Measurements from ENCODE around the gene IBSP.

DNA sequence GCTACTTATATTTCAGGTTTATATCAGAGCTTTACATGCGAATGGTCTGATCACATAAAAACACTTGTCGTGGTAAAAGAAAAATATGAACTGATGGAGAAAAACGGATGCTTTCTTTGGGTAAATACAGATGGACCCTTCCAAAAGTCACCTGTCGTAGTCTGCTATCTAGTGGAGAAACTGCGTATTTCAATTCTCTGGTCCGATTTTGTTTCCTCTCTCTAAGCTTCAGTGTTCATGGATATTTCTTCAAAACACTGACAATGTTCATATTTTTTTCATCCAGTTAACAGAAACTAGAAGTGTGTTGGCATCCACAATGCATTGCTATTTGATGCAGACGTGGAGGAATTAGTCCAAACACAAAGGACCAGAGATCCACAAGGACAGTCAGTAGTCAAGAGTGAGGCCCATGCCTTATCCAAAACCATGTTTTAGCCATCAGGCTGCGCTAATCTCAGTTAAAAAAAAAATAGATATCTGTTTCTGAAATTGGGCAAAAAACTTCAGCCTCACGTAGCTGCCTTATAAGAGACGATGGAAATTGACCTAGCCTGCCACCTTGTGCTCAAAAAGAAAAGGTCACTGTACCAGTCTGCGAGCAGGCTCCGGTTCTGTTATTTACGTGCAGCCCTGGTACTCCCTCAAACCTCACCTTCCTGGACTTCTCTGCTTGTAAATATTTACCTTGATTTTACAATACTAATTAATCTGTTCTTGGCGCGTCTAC is 49.4 kb downstream of the IBSP start:
- TF ChIP-seq HMG20A (CRISPR knock-in tag; conservative IDR thresholded peaks at IDR 0.05) (no peak), POLR2AphosphoS2 (IDR thresholded peaks at IDR 0.05; ENCODE audit: low read length) (no peak), ZNF324 (CRISPR knock-in tag; IDR thresholded peaks at IDR 0.05) (no peak), KDM5B (IDR thresholded peaks at IDR 0.05; ENCODE audit: insufficient replicate concordance, low read depth, low read length) (no peak), KDM1A (IDR thresholded peaks at IDR 0.05) (no peak), PCBP2 (IDR thresholded peaks at IDR 0.05; ENCODE audit: low read depth, low read length, poor library complexity, severe bottlenecking) (no peak), POLR2AphosphoS5 (IDR thresholded peaks at IDR 0.05; ENCODE audit: control insufficient read depth, insufficient read depth, low read depth, low read length) (no peak), ZNF586 (CRISPR knock-in tag; conservative IDR thresholded peaks at IDR 0.05) (no peak)
- TF ChIP-seq, protein P1, sequence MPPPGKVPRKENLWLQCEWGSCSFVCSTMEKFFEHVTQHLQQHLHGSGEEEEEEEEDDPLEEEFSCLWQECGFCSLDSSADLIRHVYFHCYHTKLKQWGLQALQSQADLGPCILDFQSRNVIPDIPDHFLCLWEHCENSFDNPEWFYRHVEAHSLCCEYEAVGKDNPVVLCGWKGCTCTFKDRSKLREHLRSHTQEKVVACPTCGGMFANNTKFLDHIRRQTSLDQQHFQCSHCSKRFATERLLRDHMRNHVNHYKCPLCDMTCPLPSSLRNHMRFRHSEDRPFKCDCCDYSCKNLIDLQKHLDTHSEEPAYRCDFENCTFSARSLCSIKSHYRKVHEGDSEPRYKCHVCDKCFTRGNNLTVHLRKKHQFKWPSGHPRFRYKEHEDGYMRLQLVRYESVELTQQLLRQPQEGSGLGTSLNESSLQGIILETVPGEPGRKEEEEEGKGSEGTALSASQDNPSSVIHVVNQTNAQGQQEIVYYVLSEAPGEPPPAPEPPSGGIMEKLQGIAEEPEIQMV (tag; conservative IDR thresholded peaks at IDR 0.05; ENCODE audit: low read depth), result no peak
- TF ChIP-seq, protein P2, sequence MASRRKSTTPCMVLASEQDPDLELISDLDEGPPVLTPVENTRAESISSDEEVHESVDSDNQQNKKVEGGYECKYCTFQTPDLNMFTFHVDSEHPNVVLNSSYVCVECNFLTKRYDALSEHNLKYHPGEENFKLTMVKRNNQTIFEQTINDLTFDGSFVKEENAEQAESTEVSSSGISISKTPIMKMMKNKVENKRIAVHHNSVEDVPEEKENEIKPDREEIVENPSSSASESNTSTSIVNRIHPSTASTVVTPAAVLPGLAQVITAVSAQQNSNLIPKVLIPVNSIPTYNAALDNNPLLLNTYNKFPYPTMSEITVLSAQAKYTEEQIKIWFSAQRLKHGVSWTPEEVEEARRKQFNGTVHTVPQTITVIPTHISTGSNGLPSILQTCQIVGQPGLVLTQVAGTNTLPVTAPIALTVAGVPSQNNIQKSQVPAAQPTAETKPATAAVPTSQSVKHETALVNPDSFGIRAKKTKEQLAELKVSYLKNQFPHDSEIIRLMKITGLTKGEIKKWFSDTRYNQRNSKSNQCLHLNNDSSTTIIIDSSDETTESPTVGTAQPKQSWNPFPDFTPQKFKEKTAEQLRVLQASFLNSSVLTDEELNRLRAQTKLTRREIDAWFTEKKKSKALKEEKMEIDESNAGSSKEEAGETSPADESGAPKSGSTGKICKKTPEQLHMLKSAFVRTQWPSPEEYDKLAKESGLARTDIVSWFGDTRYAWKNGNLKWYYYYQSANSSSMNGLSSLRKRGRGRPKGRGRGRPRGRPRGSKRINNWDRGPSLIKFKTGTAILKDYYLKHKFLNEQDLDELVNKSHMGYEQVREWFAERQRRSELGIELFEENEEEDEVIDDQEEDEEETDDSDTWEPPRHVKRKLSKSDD (conservative IDR thresholded peaks at IDR 0.05; ENCODE audit: low read length), result no peak
- TF ChIP-seq, protein P3, sequence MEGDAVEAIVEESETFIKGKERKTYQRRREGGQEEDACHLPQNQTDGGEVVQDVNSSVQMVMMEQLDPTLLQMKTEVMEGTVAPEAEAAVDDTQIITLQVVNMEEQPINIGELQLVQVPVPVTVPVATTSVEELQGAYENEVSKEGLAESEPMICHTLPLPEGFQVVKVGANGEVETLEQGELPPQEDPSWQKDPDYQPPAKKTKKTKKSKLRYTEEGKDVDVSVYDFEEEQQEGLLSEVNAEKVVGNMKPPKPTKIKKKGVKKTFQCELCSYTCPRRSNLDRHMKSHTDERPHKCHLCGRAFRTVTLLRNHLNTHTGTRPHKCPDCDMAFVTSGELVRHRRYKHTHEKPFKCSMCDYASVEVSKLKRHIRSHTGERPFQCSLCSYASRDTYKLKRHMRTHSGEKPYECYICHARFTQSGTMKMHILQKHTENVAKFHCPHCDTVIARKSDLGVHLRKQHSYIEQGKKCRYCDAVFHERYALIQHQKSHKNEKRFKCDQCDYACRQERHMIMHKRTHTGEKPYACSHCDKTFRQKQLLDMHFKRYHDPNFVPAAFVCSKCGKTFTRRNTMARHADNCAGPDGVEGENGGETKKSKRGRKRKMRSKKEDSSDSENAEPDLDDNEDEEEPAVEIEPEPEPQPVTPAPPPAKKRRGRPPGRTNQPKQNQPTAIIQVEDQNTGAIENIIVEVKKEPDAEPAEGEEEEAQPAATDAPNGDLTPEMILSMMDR (IDR thresholded peaks at IDR 0.05 in 2 of 3, conservative IDR thresholded peaks at IDR 0.05 in 1 of 3; ENCODE audit: insufficient read depth in 2 of 3, low read depth in 1 of 3, low read length in 3 of 3), result peak; percentile 60 to 64 (median 63); a peak in 5 of 6 replicates
- TF ChIP-seq, protein P4, sequence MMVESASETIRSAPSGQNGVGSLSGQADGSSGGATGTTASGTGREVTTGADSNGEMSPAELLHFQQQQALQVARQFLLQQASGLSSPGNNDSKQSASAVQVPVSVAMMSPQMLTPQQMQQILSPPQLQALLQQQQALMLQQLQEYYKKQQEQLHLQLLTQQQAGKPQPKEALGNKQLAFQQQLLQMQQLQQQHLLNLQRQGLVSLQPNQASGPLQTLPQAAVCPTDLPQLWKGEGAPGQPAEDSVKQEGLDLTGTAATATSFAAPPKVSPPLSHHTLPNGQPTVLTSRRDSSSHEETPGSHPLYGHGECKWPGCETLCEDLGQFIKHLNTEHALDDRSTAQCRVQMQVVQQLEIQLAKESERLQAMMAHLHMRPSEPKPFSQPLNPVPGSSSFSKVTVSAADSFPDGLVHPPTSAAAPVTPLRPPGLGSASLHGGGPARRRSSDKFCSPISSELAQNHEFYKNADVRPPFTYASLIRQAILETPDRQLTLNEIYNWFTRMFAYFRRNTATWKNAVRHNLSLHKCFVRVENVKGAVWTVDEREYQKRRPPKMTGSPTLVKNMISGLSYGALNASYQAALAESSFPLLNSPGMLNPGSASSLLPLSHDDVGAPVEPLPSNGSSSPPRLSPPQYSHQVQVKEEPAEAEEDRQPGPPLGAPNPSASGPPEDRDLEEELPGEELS (CRISPR knock-in tag; IDR thresholded peaks at IDR 0.05; ENCODE audit: borderline replicate concordance), result no peak
- TF ChIP-seq, protein P5, sequence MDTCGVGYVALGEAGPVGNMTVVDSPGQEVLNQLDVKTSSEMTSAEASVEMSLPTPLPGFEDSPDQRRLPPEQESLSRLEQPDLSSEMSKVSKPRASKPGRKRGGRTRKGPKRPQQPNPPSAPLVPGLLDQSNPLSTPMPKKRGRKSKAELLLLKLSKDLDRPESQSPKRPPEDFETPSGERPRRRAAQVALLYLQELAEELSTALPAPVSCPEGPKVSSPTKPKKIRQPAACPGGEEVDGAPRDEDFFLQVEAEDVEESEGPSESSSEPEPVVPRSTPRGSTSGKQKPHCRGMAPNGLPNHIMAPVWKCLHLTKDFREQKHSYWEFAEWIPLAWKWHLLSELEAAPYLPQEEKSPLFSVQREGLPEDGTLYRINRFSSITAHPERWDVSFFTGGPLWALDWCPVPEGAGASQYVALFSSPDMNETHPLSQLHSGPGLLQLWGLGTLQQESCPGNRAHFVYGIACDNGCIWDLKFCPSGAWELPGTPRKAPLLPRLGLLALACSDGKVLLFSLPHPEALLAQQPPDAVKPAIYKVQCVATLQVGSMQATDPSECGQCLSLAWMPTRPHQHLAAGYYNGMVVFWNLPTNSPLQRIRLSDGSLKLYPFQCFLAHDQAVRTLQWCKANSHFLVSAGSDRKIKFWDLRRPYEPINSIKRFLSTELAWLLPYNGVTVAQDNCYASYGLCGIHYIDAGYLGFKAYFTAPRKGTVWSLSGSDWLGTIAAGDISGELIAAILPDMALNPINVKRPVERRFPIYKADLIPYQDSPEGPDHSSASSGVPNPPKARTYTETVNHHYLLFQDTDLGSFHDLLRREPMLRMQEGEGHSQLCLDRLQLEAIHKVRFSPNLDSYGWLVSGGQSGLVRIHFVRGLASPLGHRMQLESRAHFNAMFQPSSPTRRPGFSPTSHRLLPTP (IDR thresholded peaks at IDR 0.05; ENCODE audit: borderline replicate concordance, extremely low read depth, insufficient read length), result no peak
